A549 (cell line): ENCODE measurements around the gene LRRC2.

Source experiments
- EP300 ChIP-seq, 2 experiments: fragments of >200 bp; sonication (Bioruptor Twin); formaldehyde crosslinking; IDR thresholded peaks; 2 replicates in 1 of 2; 3 replicates in 1 of 2; pipeline ENCODE4 v1.6.1; 2016 to 2017
- KDM1A ChIP-seq: fragments of 200-600 bp; sonication (generic); IDR thresholded peaks from 2 replicates; pipeline ENCODE4 v1.6.1; 2016; ENCODE audit warnings: low read depth, mild to moderate bottlenecking
- NR3C1 ChIP-seq: fragments of >200 bp; sonication (Bioruptor Twin); formaldehyde crosslinking; IDR thresholded peaks from 3 replicates; pipeline ENCODE4 v1.6.1; 2017
- POLR2A ChIP-seq: IDR thresholded peaks from 2 replicates; pipeline ENCODE4 v1.6.1; 2012; ENCODE audit warnings: mild to moderate bottlenecking, low read length
- RFX5 ChIP-seq: fragments of 450-650 bp; IDR thresholded peaks from 2 replicates; pipeline ENCODE4 v1.7.1; 2014; ENCODE audit warnings: antibody characterized with exemption, mild to moderate bottlenecking, moderate library complexity
- TF ChIP-seq, protein P1 (sequence below): fragments of 150-350 bp; IDR thresholded peaks from 2 replicates; pipeline ENCODE4 v1.6.1; 2014; ENCODE audit warnings: low read depth, mild to moderate bottlenecking, low read length

DNA sequence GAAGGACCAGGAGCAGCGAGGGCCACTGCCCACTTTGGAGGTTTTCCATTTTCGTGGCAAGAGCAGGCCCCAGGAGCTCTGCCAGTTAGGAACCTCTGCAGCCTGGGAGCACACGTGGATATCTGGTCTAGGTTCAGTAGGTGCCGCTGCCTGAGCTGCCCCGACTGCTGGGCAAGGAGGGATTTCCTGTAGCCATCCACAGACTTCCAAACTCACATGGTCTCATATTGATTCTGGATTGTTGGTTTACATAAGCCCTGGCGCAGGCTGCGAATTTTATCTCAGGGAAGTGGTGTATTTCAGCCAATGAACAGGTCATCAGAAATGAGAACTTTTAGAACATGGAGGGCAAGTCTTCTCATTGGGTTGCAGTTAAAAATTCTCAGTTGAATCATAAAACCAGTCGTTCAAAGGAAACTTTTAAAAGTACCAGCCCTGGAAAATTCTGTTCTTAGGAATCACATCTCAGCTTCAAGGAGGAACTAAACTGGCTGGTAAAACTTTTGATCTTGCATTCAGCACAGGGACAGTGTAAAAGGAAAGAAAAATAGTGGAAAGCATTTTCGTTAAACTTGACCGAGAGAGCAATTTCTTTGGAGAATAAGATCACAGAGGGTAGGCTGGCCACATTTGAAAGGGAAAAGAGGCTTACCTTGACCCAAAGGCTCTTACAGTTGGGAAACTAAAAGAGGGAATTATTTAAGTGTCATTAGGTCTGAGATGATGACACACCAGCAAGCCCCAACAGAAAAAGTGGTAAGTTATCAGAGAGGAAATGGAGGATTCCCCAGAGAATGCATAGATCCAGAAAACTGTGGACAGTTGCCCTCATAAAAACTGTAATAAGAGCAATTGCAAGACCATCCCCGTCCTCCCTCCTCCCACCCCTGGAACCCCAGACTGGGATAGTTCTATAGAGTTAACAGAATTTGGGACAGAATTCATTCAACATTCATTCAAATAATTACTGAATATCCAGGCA, 74.7 kb downstream of the LRRC2 start:
- TF ChIP-seq POLR2A (no peak), KDM1A (no peak), EP300 (IDR thresholded peaks at IDR 0.05) (no peak), RFX5 (no peak), NR3C1 (no peak)
- TF ChIP-seq, protein P1, sequence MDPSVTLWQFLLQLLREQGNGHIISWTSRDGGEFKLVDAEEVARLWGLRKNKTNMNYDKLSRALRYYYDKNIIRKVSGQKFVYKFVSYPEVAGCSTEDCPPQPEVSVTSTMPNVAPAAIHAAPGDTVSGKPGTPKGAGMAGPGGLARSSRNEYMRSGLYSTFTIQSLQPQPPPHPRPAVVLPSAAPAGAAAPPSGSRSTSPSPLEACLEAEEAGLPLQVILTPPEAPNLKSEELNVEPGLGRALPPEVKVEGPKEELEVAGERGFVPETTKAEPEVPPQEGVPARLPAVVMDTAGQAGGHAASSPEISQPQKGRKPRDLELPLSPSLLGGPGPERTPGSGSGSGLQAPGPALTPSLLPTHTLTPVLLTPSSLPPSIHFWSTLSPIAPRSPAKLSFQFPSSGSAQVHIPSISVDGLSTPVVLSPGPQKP: no peak
